ENCODE data around the gene CELSR2.

CELSR2 gene

DNA sequence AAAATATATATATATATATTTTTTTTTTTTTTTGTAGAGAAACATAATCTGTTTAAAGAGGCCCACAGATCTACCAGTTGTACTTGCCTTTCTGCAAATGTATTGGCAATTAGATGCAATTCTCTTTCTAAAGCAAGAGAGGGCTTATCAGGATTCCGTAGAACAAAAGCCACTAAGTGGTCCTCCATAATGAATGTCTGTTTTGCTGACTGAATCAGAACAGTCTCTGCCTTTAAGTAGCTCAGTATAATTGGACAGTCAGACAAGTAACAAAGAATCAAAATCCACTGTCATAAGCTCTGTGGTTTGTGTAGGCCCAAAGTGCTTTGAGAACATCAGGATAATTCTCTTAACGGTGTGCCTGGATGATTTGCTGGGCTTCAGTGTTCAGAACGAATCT, 18.3 kb upstream of the CELSR2 start:
- H3K36me3 ChIP-seq (ENCODE audit: control insufficient read depth in 4 of 4, insufficient read depth in 4 of 4, low read length in 3 of 4) = peaks cover 19 to 62% (median 43%) of the 10 kb centered on the region in 4 experiments
- no peak for DNase-seq
- no peaks in the 10 kb centered on the region for H3K9me3 ChIP-seq (ENCODE audit: control extremely low read depth in 1 of 5, control insufficient read depth in 4 of 5, insufficient read depth in 2 of 5, low read depth in 1 of 5, low read length in 4 of 5)
- 94% methylated on average over 3 of the region's 3 CpGs for WGBS (ENCODE audit: insufficient coverage)
- no peak overlapping the region for H3K4me3 ChIP-seq (ENCODE audit: control insufficient read depth in 1 of 7, extremely low read depth in 1 of 7, insufficient read depth in 4 of 7, low read depth in 2 of 7, low read length in 6 of 7)
- H3K27ac ChIP-seq (ENCODE audit: insufficient read depth in 1 of 2, low read depth in 1 of 2, low read length in 2 of 2, poor library complexity in 1 of 2, severe bottlenecking in 2 of 2) = no peak overlapping the region
- no peaks in the 10 kb centered on the region for H3K4me1 ChIP-seq (ENCODE audit: control extremely low read depth in 1 of 4, control insufficient read depth in 4 of 4, insufficient read depth in 4 of 4, low read length in 3 of 4)
- H3K27me3 ChIP-seq (replicated peaks in 2 of 5; ENCODE audit: control insufficient read depth in 4 of 5, insufficient read depth in 5 of 5, low read length in 4 of 5) = no peaks in the 10 kb centered on the region
- POLR2A ChIA-PET = no interaction called here
- CTCF ChIA-PET = interaction anchor here (0.6 to 0.7 kb wide), 2 partner anchors 14 to 183 kb away, joined by 3 read pairs; no protein-coding TSS in a partner anchor

DNA sequence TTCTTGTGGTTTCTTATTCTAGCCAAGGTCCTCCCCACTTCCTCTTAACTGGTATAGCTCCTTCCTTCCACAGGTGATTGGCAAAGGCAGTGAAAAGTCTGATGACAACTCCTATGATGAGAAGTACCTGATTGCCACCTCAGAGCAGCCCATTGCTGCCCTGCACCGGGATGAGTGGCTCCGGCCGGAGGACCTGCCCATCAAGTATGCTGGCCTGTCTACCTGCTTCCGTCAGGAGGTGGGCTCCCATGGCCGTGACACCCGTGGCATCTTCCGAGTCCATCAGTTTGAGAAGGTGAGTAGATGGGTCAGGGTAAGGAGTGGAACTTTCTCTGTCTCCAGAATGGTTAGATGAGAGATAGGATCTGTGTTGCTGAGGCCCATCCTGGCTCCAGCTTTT, 14.2 kb upstream of the CELSR2 start:
- no peaks in the 10 kb centered on the region for H3K9me3 ChIP-seq (ENCODE audit: control extremely low read depth in 1 of 5, control insufficient read depth in 4 of 5, insufficient read depth in 2 of 5, low read depth in 1 of 5, low read length in 4 of 5)
- no peaks in the 10 kb centered on the region for H3K4me1 ChIP-seq (ENCODE audit: control extremely low read depth in 1 of 4, control insufficient read depth in 4 of 4, insufficient read depth in 4 of 4, low read length in 3 of 4)
- DNase-seq = no peak
- ChIA-PET POLR2A (no interaction called here), CTCF (no interaction called here)
- H3K27ac ChIP-seq (ENCODE audit: insufficient read depth in 1 of 2, low read depth in 1 of 2, low read length in 2 of 2, poor library complexity in 1 of 2, severe bottlenecking in 2 of 2) = no peak overlapping the region
- peaks cover 0 to 2% (median under 1%) of the 10 kb centered on the region in 5 experiments for H3K27me3 ChIP-seq (replicated peaks in 2 of 5; ENCODE audit: control insufficient read depth in 4 of 5, insufficient read depth in 5 of 5, low read length in 4 of 5)
- 97% methylated on average over 7 of the region's 7 CpGs for WGBS (ENCODE audit: insufficient coverage)
- H3K36me3 ChIP-seq (ENCODE audit: control insufficient read depth in 4 of 4, insufficient read depth in 4 of 4, low read length in 3 of 4) = peaks cover 14 to 75% (median 54%) of the 10 kb centered on the region in 4 experiments
- no peak overlapping the region for H3K4me3 ChIP-seq (ENCODE audit: control insufficient read depth in 1 of 7, extremely low read depth in 1 of 7, insufficient read depth in 4 of 7, low read depth in 2 of 7, low read length in 6 of 7)

DNA sequence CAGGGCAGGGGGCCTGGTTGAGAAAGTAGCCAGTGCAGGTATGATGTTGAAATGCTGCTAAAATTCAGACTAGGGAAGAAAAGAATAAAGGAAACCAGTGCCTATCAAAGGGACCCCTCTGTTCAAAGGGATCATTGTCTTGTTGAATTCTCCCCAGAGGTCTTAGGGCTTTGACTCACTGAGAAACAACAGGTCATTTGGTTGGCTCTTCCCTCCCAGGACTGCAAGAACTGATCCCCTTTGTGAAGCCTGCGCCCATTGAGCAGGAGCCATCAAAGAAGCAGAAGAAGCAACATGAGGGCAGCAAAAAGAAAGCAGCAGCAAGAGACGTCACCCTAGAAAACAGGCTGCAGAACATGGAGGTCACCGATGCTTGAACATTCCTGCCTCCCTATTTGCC, 11.8 kb upstream of the CELSR2 start:
- Histone ChIP-seq H3K9me3 (ENCODE audit: control extremely low read depth in 1 of 5, control insufficient read depth in 4 of 5, insufficient read depth in 2 of 5, low read depth in 1 of 5, low read length in 4 of 5) (no peaks in the 10 kb centered on the region), H3K4me1 (ENCODE audit: control extremely low read depth in 1 of 4, control insufficient read depth in 4 of 4, insufficient read depth in 4 of 4, low read length in 3 of 4) (no peaks in the 10 kb centered on the region), H3K27ac (ENCODE audit: insufficient read depth in 1 of 2, low read depth in 1 of 2, low read length in 2 of 2, poor library complexity in 1 of 2, severe bottlenecking in 2 of 2) (no peak overlapping the region), H3K4me3 (ENCODE audit: control insufficient read depth in 1 of 7, extremely low read depth in 1 of 7, insufficient read depth in 4 of 7, low read depth in 2 of 7, low read length in 6 of 7) (no peak overlapping the region), H3K36me3 (ENCODE audit: control insufficient read depth in 4 of 4, insufficient read depth in 4 of 4, low read length in 3 of 4) (peaks cover 11 to 52% (median 41%) of the 10 kb centered on the region in 4 experiments), H3K27me3 (replicated peaks in 2 of 5; ENCODE audit: control insufficient read depth in 4 of 5, insufficient read depth in 5 of 5, low read length in 4 of 5) (peaks cover 0 to 26% (median 20%) of the 10 kb centered on the region in 5 experiments)
- DNase-seq = no peak
- POLR2A ChIA-PET = no interaction called here
- 100% methylated on average over 3 of the region's 3 CpGs for WGBS (ENCODE audit: insufficient coverage)
- CTCF ChIA-PET = no interaction called here

DNA sequence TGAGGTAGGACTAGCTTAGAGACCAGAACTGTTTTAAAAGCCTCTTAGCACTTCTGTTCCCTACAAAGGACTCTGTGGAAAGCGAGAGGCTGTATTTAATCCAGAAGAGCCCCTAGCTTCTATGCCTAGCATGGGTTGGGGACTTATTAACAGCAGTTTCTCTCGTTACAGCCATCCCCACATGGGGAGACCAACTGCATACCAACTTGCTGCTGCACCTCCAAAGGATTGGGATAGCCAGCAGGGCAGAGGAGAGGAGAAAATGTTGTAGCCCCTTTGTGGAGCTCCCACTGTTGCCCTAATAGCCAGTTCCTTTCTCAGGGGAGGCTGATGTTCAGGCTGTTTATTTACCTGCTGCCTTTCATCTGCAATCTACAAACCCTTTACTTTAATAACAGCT, 11.0 kb upstream of the CELSR2 start:
- peaks cover 10 to 47% (median 41%) of the 10 kb centered on the region in 4 experiments for H3K36me3 ChIP-seq (ENCODE audit: control insufficient read depth in 4 of 4, insufficient read depth in 4 of 4, low read length in 3 of 4)
- DNase-seq = no peak
- H3K9me3 ChIP-seq (ENCODE audit: control extremely low read depth in 1 of 5, control insufficient read depth in 4 of 5, insufficient read depth in 2 of 5, low read depth in 1 of 5, low read length in 4 of 5) = no peaks in the 10 kb centered on the region
- no peaks in the 10 kb centered on the region for H3K4me1 ChIP-seq (ENCODE audit: control extremely low read depth in 1 of 4, control insufficient read depth in 4 of 4, insufficient read depth in 4 of 4, low read length in 3 of 4)
- ChIA-PET CTCF (interaction anchor here (1.4 to 2.4 kb wide), 4 partner anchors 9 to 161 kb away, joined by 5 to 11 read pairs (median 6); no protein-coding TSS in a partner anchor), POLR2A (no interaction called here)
- peaks cover 0 to 34% (median 22%) of the 10 kb centered on the region in 5 experiments for H3K27me3 ChIP-seq (replicated peaks in 2 of 5; ENCODE audit: control insufficient read depth in 4 of 5, insufficient read depth in 5 of 5, low read length in 4 of 5)
- WGBS (ENCODE audit: insufficient coverage) = 93% methylated on average over 2 of the region's 2 CpGs
- H3K27ac ChIP-seq (ENCODE audit: insufficient read depth in 1 of 2, low read depth in 1 of 2, low read length in 2 of 2, poor library complexity in 1 of 2, severe bottlenecking in 2 of 2) = no peak overlapping the region
- no peak overlapping the region for H3K4me3 ChIP-seq (ENCODE audit: control insufficient read depth in 1 of 7, extremely low read depth in 1 of 7, insufficient read depth in 4 of 7, low read depth in 2 of 7, low read length in 6 of 7)

DNA sequence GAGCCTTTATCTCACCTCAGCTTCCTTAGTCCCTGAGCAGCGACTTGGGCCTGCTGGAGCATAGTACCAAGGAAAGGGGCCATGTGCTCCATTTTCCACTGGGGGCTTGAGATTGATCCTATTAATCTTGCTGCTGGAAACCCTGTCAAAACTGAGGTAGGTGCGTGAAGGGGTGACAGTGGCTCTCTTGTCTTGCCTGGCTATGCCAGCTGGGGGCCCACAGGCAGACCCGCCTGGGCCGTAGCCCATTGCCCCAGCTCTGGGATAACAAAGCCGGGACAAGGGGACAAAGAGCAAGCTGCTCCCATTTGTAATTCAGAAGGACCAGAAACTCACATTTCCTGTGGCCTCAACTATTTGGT, 10.3 kb upstream of the CELSR2 start:
- DNase-seq = no peak
- peaks cover 10 to 47% (median 41%) of the 10 kb centered on the region in 4 experiments for H3K36me3 ChIP-seq (ENCODE audit: control insufficient read depth in 4 of 4, insufficient read depth in 4 of 4, low read length in 3 of 4)
- no peak overlapping the region for H3K27ac ChIP-seq (ENCODE audit: insufficient read depth in 1 of 2, low read depth in 1 of 2, low read length in 2 of 2, poor library complexity in 1 of 2, severe bottlenecking in 2 of 2)
- no peaks in the 10 kb centered on the region for H3K9me3 ChIP-seq (ENCODE audit: control extremely low read depth in 1 of 5, control insufficient read depth in 4 of 5, insufficient read depth in 2 of 5, low read depth in 1 of 5, low read length in 4 of 5)
- peaks cover 0 to 41% (median 22%) of the 10 kb centered on the region in 5 experiments for H3K27me3 ChIP-seq (replicated peaks in 2 of 5; ENCODE audit: control insufficient read depth in 4 of 5, insufficient read depth in 5 of 5, low read length in 4 of 5)
- no peaks in the 10 kb centered on the region for H3K4me1 ChIP-seq (ENCODE audit: control extremely low read depth in 1 of 4, control insufficient read depth in 4 of 4, insufficient read depth in 4 of 4, low read length in 3 of 4)
- 75% methylated on average over 4 of the region's 5 CpGs for WGBS (ENCODE audit: insufficient coverage)
- no peak overlapping the region for H3K4me3 ChIP-seq (ENCODE audit: control insufficient read depth in 1 of 7, extremely low read depth in 1 of 7, insufficient read depth in 4 of 7, low read depth in 2 of 7, low read length in 6 of 7)
- ChIA-PET POLR2A (no interaction called here), CTCF (interaction anchor here (0.5 to 2.4 kb wide), 10 partner anchors 9 to 294 kb away, joined by 3 to 11 read pairs (median 5); no protein-coding TSS in a partner anchor)

DNA sequence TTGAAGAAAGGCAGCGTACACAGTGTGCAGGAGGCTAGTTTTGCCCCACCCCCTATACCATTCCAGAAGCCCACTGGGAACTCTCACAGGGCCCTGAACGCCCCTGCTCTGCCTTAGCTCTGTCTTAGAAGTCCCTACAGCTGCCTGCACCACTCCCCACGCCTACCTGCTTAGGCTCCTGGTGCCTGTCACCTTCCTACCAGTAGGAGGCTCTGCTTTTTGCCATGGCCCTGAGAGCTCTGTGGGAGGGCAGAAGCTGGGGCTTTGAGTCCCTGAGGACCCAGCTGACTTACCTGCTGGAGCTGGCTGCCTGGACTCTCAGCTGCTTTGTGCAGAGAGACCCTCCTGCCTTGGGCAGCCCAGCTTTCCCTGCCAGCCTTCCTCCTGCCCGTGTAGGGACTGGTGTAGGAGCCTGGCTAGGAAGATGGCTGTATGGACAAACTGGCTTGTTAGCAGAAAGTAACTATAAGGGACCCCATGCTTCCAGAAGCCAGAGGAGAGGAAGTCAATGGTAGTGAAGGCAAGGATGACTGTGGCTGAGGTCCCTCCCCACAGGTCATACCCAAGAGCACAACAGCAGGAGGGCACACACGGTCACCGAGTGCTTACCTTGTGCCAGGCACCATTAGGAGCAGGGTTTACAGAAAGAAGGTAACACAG, 9.8 kb upstream of the CELSR2 start:
- Histone ChIP-seq H3K36me3 (ENCODE audit: control insufficient read depth in 4 of 4, insufficient read depth in 4 of 4, low read length in 3 of 4) (peaks cover 8 to 45% (median 39%) of the 10 kb centered on the region in 4 experiments), H3K4me1 (ENCODE audit: control extremely low read depth in 1 of 4, control insufficient read depth in 4 of 4, insufficient read depth in 4 of 4, low read length in 3 of 4) (no peaks in the 10 kb centered on the region), H3K27ac (ENCODE audit: insufficient read depth in 1 of 2, low read depth in 1 of 2, low read length in 2 of 2, poor library complexity in 1 of 2, severe bottlenecking in 2 of 2) (no peak overlapping the region), H3K4me3 (ENCODE audit: control insufficient read depth in 1 of 7, extremely low read depth in 1 of 7, insufficient read depth in 4 of 7, low read depth in 2 of 7, low read length in 6 of 7) (no peak overlapping the region), H3K9me3 (ENCODE audit: control extremely low read depth in 1 of 5, control insufficient read depth in 4 of 5, insufficient read depth in 2 of 5, low read depth in 1 of 5, low read length in 4 of 5) (no peaks in the 10 kb centered on the region), H3K27me3 (replicated peaks in 2 of 5; ENCODE audit: control insufficient read depth in 4 of 5, insufficient read depth in 5 of 5, low read length in 4 of 5) (peaks cover 0 to 45% (median 22%) of the 10 kb centered on the region in 5 experiments)
- CTCF ChIA-PET = interaction anchor here (0.5 to 2.4 kb wide), 11 partner anchors 8 to 293 kb away, joined by 3 to 11 read pairs (median 5); no protein-coding TSS in a partner anchor
- POLR2A ChIA-PET = no interaction called here
- peak; percentile 27 to 47 (median 43) for DNase-seq
- 82% methylated on average over 6 of the region's 6 CpGs for WGBS (ENCODE audit: insufficient coverage)
